HG03066 (cell line): ENCODE data around the gene KRT6A.
"Not testable (repeated sequence)": the region's sequence is repeated elsewhere in the genome, so short reads cannot be mapped to it uniquely, and the experiment has no call there.

Experiments
- ATAC-seq: cut with Tn5 transposase; IDR thresholded peaks from one replicate; pipeline ENCODE4 v1.9.1; 2021; ENCODE audit warnings: low read depth; ENCODE audit not compliant: unreplicated experiment

Gene KRT6A

GRCh38 chr12:52474212-52474611 is 18.8 kb downstream of the KRT6A start:
- no peak for ATAC-seq

- no peak for ATAC-seq
Measured at GRCh38 chr12:52473768-52474167, 19.3 kb downstream of the KRT6A start, which contains the start of gene KRT6C. KRT6C (minus strand) TSS chr12:52473805; CDS start chr12:52473737, 68 bp downstream.

GRCh38 chr12:52469853-52470252 is 23.2 kb downstream of the KRT6A start:
- ATAC-seq, result no peak

GRCh38 chr12:52464897-52465296 is 28.2 kb downstream of the KRT6A start:
- ATAC-seq, result no peak

- ATAC-seq, result no peak
Measured at GRCh38 chr12:52461693-52462092, 31.4 kb downstream of the KRT6A start.

GRCh38 chr12:52458861-52459260 is 34.2 kb downstream of the KRT6A start:
- no peak for ATAC-seq

GRCh38 chr12:52455821-52456220 is 37.2 kb downstream of the KRT6A start:
- no peak for ATAC-seq

- no peak for ATAC-seq
Measured at GRCh38 chr12:52454411-52455201, 38.5 kb downstream of the KRT6A start.

GRCh38 chr12:52452101-52452500 is 41.0 kb downstream of the KRT6A start, which contains the start of gene KRT6B:
KRT6B (minus strand) TSS chr12:52452146; CDS start chr12:52452078, 68 bp downstream.
- ATAC-seq, result no peak

GRCh38 chr12:52448228-52448627 is 44.8 kb downstream of the KRT6A start:
- no peak for ATAC-seq

GRCh38 chr12:52447196-52447595 is 45.9 kb downstream of the KRT6A start:
- not testable (repeated sequence) for ATAC-seq

- no peak for ATAC-seq
Measured at GRCh38 chr12:52446367-52447045, 46.6 kb downstream of the KRT6A start.

- no peak for ATAC-seq
Measured at GRCh38 chr12:52445876-52446275, 47.2 kb downstream of the KRT6A start.

- no peak for ATAC-seq
Measured at GRCh38 chr12:52444647-52445595, 48.1 kb downstream of the KRT6A start.

GRCh38 chr12:52443966-52444365 is 49.1 kb downstream of the KRT6A start:
- ATAC-seq, result no peak

- ATAC-seq, result no peak
Measured at GRCh38 chr12:52442600-52443061, 50.4 kb downstream of the KRT6A start.

GRCh38 chr12:52441320-52441911 is 51.6 kb downstream of the KRT6A start:
- no peak for ATAC-seq

- ATAC-seq, result no peak
Measured at GRCh38 chr12:52440821-52441319, 52.2 kb downstream of the KRT6A start.

- ATAC-seq, result no peak
Measured at GRCh38 chr12:52439845-52440244, 53.2 kb downstream of the KRT6A start.

- no peak for ATAC-seq
Measured at GRCh38 chr12:52439420-52439819, 53.6 kb downstream of the KRT6A start.
